ENCODE measurements around the gene IDS. TPM values are rescaled to one million over a fixed set of nuclear protein-coding genes. Genes with fewer than 3 reads are reported as not detected.

Gene IDS
- total and polyA plus RNA-seq, 2 of the 8 experiments (the other 6 are each of a cell fraction or from before 2014, with no cell fraction given) = 19.9 to 20.7 TPM

DNA sequence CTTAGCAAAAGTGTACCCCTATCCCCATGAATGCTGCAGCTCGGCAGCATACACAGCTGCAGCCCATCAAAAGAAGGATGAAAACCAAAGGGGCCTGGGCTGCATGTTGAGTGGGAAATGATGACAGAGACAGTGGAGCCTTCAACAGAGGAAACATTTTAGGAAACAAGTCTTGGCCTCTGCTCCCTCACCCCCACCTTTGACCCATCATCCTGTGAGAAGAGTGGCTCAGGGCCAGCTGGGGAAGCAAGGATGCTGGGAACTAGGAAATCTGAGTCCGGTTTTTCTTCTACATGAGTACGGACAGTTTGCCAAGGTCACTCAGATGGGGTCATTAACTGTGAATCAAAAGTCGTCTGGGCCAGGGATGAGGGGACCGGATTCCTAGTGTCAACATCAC, 37.2 kb downstream of the IDS start (continued):
- no peak for TF ChIP-seq HDAC2 (IDR thresholded peaks at IDR 0.05; ENCODE audit: borderline replicate concordance in 1 of 2, low read depth in 2 of 2, low read length in 2 of 2)

Measured in H1 (cell line).